ENCODE data around the gene TNPO3. TPM values are rescaled to one million over a fixed set of nuclear protein-coding genes. Genes with fewer than 3 reads are reported as not detected.
A peak's percentile ranks its signal among the peaks of the same experiment; 100 is the strongest.

Gene TNPO3
- total RNA-seq, 6 experiments from 2014 or later: 38.5 to 52.5 (median 45.0) TPM

GRCh38 chr7:128912281-128912680, 142.6 kb downstream of the TNPO3 start:
- H3K36me3 Mint-ChIP-seq (ENCODE audit: low read depth): no peaks in the 10 kb centered on the region
- H3K27me3 Mint-ChIP-seq (ENCODE audit: insufficient read depth): peaks cover 43% of the 10 kb centered on the region
- no peak for TF ChIP-seq CTCF (IDR thresholded peaks at IDR 0.05)
- no peak for DNase-seq
- H3K9me3 Mint-ChIP-seq: no peaks in the 10 kb centered on the region
- no peak overlapping the region for H3K27ac Mint-ChIP-seq
- H3K4me1 Mint-ChIP-seq (ENCODE audit: low read depth): peaks cover 18% of the 10 kb centered on the region
- H3K4me3 Mint-ChIP-seq: no peak overlapping the region

GRCh38 chr7:128911423-128912031, 143.4 kb downstream of the TNPO3 start:
- Mint-ChIP-seq H3K9me3 (no peaks in the 10 kb centered on the region), H3K27ac (no peak overlapping the region), H3K4me1 (ENCODE audit: low read depth) (peaks cover 18% of the 10 kb centered on the region), H3K36me3 (ENCODE audit: low read depth) (no peaks in the 10 kb centered on the region), H3K4me3 (no peak overlapping the region), H3K27me3 (ENCODE audit: insufficient read depth) (peaks cover 36% of the 10 kb centered on the region)
- TF ChIP-seq CTCF (IDR thresholded peaks at IDR 0.05): no peak
- DNase-seq: no peak

- Mint-ChIP-seq H3K9me3 (no peaks in the 10 kb centered on the region), H3K4me1 (ENCODE audit: low read depth) (peaks cover 18% of the 10 kb centered on the region), H3K36me3 (ENCODE audit: low read depth) (no peaks in the 10 kb centered on the region), H3K27me3 (ENCODE audit: insufficient read depth) (peaks cover 40% of the 10 kb centered on the region), H3K4me3 (peak within 1 kb of the TSS; percentile 88), H3K27ac (no peak within 1 kb of the TSS)
- no peak for TF ChIP-seq CTCF (IDR thresholded peaks at IDR 0.05)
- no peak for DNase-seq
These were observed 144.4 kb downstream of the TNPO3 start, which contains the start of gene KCP for GRCh38 chr7:128910569-128910945. Gene KCP, minus strand, starts transcription at chr7:128910709. Its CDS starts 33 bp downstream, at chr7:128910676.

- Mint-ChIP-seq H3K4me3 (peak overlapping the region; percentile 88), H3K4me1 (ENCODE audit: low read depth) (peaks cover 14% of the 10 kb centered on the region), H3K36me3 (ENCODE audit: low read depth) (no peaks in the 10 kb centered on the region), H3K9me3 (no peaks in the 10 kb centered on the region), H3K27me3 (ENCODE audit: insufficient read depth) (peaks cover 42% of the 10 kb centered on the region), H3K27ac (no peak overlapping the region)
- DNase-seq: peak; percentile 29
- TF ChIP-seq CTCF (IDR thresholded peaks at IDR 0.05): no peak
These were observed 145.0 kb downstream of the TNPO3 start for GRCh38 chr7:128909625-128910568.

- DNase-seq: no peak
- peaks cover 14% of the 10 kb centered on the region for H3K4me1 Mint-ChIP-seq (ENCODE audit: low read depth)
- H3K9me3 Mint-ChIP-seq: no peaks in the 10 kb centered on the region
- H3K27me3 Mint-ChIP-seq (ENCODE audit: insufficient read depth): peaks cover 41% of the 10 kb centered on the region
- H3K4me3 Mint-ChIP-seq: peak overlapping the region; percentile 88
- H3K27ac Mint-ChIP-seq: no peak overlapping the region
- no peaks in the 10 kb centered on the region for H3K36me3 Mint-ChIP-seq (ENCODE audit: low read depth)
- TF ChIP-seq CTCF (IDR thresholded peaks at IDR 0.05): no peak
These were observed 145.9 kb downstream of the TNPO3 start for GRCh38 chr7:128908750-128909624.

Measured in HFFc6 (cell line).